ENCODE results near the gene GLRA1.

DNA sequence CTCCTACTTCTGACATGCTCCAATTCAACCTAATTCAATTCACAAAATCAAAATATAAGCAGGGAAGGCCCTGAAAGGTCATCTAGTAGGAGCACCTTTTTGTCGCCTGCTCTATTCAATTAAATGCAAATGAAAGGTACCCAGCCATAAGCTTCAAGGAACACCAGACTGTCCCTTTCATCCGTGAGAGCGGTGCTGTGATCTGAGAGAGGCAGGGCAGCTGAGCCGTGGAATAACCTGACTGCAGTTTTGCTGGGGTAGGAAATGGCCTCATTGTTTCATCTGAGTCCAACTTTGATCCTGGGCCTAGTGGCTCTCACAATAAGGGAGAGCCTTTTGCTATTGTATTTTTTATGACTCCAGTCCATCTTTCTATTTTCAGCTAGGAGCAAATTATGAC, 39.8 kb upstream of the GLRA1 start:
- TF ChIP-seq, protein P1, sequence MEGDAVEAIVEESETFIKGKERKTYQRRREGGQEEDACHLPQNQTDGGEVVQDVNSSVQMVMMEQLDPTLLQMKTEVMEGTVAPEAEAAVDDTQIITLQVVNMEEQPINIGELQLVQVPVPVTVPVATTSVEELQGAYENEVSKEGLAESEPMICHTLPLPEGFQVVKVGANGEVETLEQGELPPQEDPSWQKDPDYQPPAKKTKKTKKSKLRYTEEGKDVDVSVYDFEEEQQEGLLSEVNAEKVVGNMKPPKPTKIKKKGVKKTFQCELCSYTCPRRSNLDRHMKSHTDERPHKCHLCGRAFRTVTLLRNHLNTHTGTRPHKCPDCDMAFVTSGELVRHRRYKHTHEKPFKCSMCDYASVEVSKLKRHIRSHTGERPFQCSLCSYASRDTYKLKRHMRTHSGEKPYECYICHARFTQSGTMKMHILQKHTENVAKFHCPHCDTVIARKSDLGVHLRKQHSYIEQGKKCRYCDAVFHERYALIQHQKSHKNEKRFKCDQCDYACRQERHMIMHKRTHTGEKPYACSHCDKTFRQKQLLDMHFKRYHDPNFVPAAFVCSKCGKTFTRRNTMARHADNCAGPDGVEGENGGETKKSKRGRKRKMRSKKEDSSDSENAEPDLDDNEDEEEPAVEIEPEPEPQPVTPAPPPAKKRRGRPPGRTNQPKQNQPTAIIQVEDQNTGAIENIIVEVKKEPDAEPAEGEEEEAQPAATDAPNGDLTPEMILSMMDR (optimal IDR thresholded peaks at IDR 0.05 in 1 of 3, IDR thresholded peaks at IDR 0.05 in 1 of 3, conservative IDR thresholded peaks at IDR 0.05 in 1 of 3; ENCODE audit: extremely low read depth in 1 of 3, insufficient read depth in 2 of 3, low read length in 3 of 3), result no peak
- no peak for TF ChIP-seq EZH2 (IDR thresholded peaks at IDR 0.05; ENCODE audit: low read length)
